Measurements from ENCODE around the gene SLFN11. TPM values are rescaled to one million over a fixed set of nuclear protein-coding genes. Genes with fewer than 3 reads are reported as not detected.

The SLFN11 gene
- total RNA-seq, 4 donors from 2014 or later: 3.4 to 10.7 (median 5.0) TPM

DNA sequence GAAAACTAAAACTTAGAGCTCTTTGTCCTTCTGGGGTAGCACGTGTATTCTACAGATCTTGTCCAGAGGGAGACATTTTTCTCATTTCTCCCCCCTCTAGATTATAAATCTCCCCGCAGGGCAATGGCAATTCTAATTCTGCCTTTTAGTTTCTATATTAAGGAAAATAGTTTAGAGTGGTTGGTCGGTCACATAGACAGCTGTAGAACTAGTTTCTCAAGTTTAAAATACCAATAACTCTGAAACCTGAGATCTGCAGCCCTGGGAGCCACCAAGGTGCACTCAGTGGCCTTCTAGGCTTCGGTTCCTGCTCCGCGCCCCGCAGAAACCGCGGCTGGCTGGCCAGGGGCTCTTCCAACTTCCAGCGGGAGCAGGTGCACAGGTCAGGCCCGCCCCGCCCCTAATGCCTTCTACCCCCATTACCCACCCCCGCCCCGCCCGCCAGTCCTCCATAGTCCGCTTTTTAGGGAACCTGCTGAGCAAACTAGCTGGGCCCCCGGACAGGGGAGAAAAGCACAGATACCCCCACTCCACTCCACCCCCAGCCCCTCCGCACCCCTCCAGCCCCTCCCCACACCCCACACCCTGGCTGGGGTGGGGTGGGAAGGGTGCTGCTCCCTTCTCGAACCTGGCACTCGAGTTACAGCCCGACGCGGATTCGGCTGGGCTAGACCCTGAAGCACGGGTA, 431 bp downstream of the SLFN11 start:
- peak overlapping the region; percentile 95 for H3K27ac ChIP-seq
- no peak for DNase-seq (ENCODE audit: low spot score in 2 of 2)
- under 1% methylated on average over 10 of the region's 25 CpGs for WGBS

DNA sequence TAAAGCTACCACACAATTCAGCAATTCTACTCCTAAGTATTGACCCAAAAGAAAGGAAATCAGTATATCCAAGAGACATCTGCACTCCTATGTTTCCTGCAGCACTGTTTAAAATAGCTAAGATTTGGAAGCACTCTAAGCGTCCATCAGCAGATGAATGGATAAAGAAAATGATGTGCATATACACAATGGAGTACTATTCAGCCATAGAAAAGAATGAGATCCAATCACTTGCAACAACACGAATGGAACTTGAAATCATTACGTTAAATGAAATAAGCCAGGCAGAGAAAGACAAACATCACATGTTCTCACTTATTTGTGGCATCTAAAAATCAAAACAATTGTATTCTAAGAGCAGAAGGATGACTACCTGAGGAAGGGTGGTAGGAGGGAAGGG, 1.5 kb downstream of the SLFN11 start:
- Histone ChIP-seq H3K4me1 (peaks cover 35% of the 10 kb centered on the region), H3K27me3 (peaks cover 40% of the 10 kb centered on the region), H3K9me3 (no peaks in the 10 kb centered on the region), H3K4me3 (peak overlapping the region; percentile 64), H3K27ac (no peak overlapping the region), H3K36me3 (no peaks in the 10 kb centered on the region)
- no peak for TF ChIP-seq POLR2A (IDR thresholded peaks at IDR 0.05)
- TF ChIP-seq POLR2AphosphoS5 (IDR thresholded peaks at IDR 0.05): no peak
- TF ChIP-seq CTCF (IDR thresholded peaks at IDR 0.05): no peak
- TF ChIP-seq EP300 (IDR thresholded peaks at IDR 0.05): no peak
- WGBS: 79% methylated on average over 3 of the region's 3 CpGs
- no peak for DNase-seq (ENCODE audit: low spot score in 2 of 2)

More for the DNA sequence above, 431 bp downstream of the SLFN11 start:
- peak overlapping the region; percentile 64 for H3K4me3 ChIP-seq
- H3K9me3 ChIP-seq: no peaks in the 10 kb centered on the region
- H3K4me1 ChIP-seq: peaks cover 31% of the 10 kb centered on the region
- TF ChIP-seq POLR2A (IDR thresholded peaks at IDR 0.05) (no peak), CTCF (IDR thresholded peaks at IDR 0.05) (no peak), EP300 (IDR thresholded peaks at IDR 0.05) (no peak), POLR2AphosphoS5 (IDR thresholded peaks at IDR 0.05) (no peak)
- peaks cover 37% of the 10 kb centered on the region for H3K27me3 ChIP-seq
- no peaks in the 10 kb centered on the region for H3K36me3 ChIP-seq

GRCh38 chr17:35368081-35368830, 5.2 kb downstream of the SLFN11 start:
- Histone ChIP-seq H3K9me3 (no peaks in the 10 kb centered on the region), H3K36me3 (no peaks in the 10 kb centered on the region), H3K4me3 (no peak overlapping the region), H3K27ac (no peak overlapping the region), H3K27me3 (peaks cover 25% of the 10 kb centered on the region), H3K4me1 (peaks cover 20% of the 10 kb centered on the region)
- TF ChIP-seq POLR2A (IDR thresholded peaks at IDR 0.05) (no peak), POLR2AphosphoS5 (IDR thresholded peaks at IDR 0.05) (no peak), CTCF (IDR thresholded peaks at IDR 0.05) (no peak), EP300 (IDR thresholded peaks at IDR 0.05) (no peak)
- DNase-seq (ENCODE audit: low spot score in 2 of 2): no peak
- WGBS: 66% methylated on average over 3 of the region's 4 CpGs

- WGBS: 74% methylated on average over 1 of the region's 1 CpG
- peaks cover 3% of the 10 kb centered on the region for H3K4me1 ChIP-seq
Observed at GRCh38 chr17:35361027-35361426, 12.4 kb downstream of the SLFN11 start.

More at GRCh38 chr17:35361027-35361426, 12.4 kb downstream of the SLFN11 start:
- TF ChIP-seq EP300 (IDR thresholded peaks at IDR 0.05) (no peak), POLR2AphosphoS5 (IDR thresholded peaks at IDR 0.05) (no peak), POLR2A (IDR thresholded peaks at IDR 0.05) (no peak), CTCF (IDR thresholded peaks at IDR 0.05) (no peak)
- H3K27ac ChIP-seq: no peak overlapping the region
- H3K4me3 ChIP-seq: no peak overlapping the region
- no peak for DNase-seq (ENCODE audit: low spot score in 2 of 2)
- H3K36me3 ChIP-seq: peaks cover 5% of the 10 kb centered on the region
- H3K9me3 ChIP-seq: no peaks in the 10 kb centered on the region
- peaks cover 1% of the 10 kb centered on the region for H3K27me3 ChIP-seq

All from suprapubic skin (tissue), 4 donors.